ENCODE measurements around the gene ROPN1B. TPM values are rescaled to one million over a fixed set of nuclear protein-coding genes. Genes with fewer than 3 reads are reported as not detected.

Gene ROPN1B
- polyA plus RNA-seq, 3 donors = not detected

DNA sequence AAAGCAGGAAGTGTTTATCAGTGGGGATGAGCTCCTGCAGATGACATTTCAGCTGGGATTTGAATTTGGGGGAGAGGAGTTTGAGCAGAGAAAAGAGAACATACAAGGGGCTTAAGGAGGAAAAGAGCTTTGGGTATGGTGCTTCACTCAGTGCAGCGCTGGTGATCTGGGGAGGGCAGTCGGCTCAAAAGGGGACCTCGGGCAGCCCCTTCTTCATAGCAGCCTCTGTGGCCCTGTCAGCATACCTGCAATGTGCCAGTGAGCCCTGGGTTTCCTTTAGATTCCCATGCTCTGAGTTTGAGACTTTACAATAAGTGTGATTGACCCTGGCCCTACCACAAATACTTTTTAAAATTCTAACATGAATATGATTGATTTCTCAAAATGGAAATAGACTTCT lies 40.2 kb downstream of the ROPN1B start:
- Histone ChIP-seq H3K4me3 (replicated peaks in 1 of 3; ENCODE audit: low read depth in 2 of 3, low read length in 3 of 3) (no peak overlapping the region), H3K4me1 (ENCODE audit: control insufficient read depth in 1 of 2, insufficient read depth in 2 of 2, low read length in 2 of 2) (no peaks in the 10 kb centered on the region), H3K4me2 (replicated peaks; ENCODE audit: extremely low read depth, low read length, poor library complexity, severe bottlenecking) (no peak overlapping the region), H3K9me3 (replicated peaks in 1 of 2; ENCODE audit: control insufficient read depth in 1 of 2, insufficient read depth in 1 of 2, low read length in 2 of 2) (no peaks in the 10 kb centered on the region), H3K9ac (ENCODE audit: insufficient read depth, low read length, poor library complexity, severe bottlenecking) (no peak overlapping the region), H4K20me1 (ENCODE audit: insufficient read depth, low read length) (no peaks in the 10 kb centered on the region), H3K27ac (ENCODE audit: low read depth in 1 of 2, low read length in 2 of 2) (no peak overlapping the region), H3K27me3 (ENCODE audit: control insufficient read depth in 2 of 2, insufficient read depth in 2 of 2, low read length in 2 of 2) (no peaks in the 10 kb centered on the region), H3K36me3 (replicated peaks in 1 of 2; ENCODE audit: control insufficient read depth in 1 of 2, insufficient read depth in 2 of 2, low read length in 2 of 2) (peaks cover 3 to 24% of the 10 kb centered on the region in 2 donors), H2AFZ (ENCODE audit: insufficient read depth, low read depth, low read length, poor library complexity, severe bottlenecking) (no peak overlapping the region), H3K79me2 (ENCODE audit: insufficient read depth, low read length) (no peaks in the 10 kb centered on the region)
- peaks cover 0 to 6% (median 0%) of the 10 kb centered on the region in 7 donors for H3K9me3 Mint-ChIP-seq
- peaks cover 53 to 58% of the 10 kb centered on the region in 2 donors for H3K36me3 Mint-ChIP-seq
- 100% methylated on average over 2 of the region's 3 CpGs for WGBS (ENCODE audit: insufficient coverage)
- no peak overlapping the region for H3K27ac Mint-ChIP-seq
- no peak for DNase-seq
- no peaks in the 10 kb centered on the region for H3K4me1 Mint-ChIP-seq
- no peak overlapping the region for H3K4me3 Mint-ChIP-seq
- peaks cover 0 to 3% (median 2%) of the 10 kb centered on the region in 3 donors for H3K27me3 Mint-ChIP-seq (ENCODE audit: low read depth in 3 of 3)
- TF ChIP-seq CTCF (IDR thresholded peaks at IDR 0.05) = no peak
- intact Hi-C loops (cut with micrococcal nuclease) = no loop called here

DNA sequence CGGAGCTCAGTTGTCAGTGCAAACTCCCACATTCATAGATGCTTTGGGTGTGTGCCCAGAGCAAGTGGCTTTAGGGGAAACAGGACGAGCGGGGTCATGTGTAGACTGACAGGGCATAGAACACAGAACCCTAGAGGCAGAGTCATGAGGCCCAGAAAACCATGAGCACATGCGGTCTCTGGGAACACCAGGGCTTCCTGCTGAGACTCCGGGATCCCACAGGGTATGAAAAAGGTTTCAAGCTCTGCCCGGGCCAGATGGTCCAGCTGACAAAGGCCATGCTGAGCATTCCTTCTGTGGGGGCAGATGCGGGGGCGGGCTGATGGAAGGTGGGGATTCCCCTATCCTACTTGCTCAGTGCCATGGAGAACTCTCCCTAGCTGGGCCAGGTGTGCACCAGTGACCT lies 44.8 kb downstream of the ROPN1B start:
- H3K27me3 ChIP-seq (ENCODE audit: control insufficient read depth in 2 of 2, insufficient read depth in 2 of 2, low read length in 2 of 2) = no peaks in the 10 kb centered on the region
- Mint-ChIP-seq H3K27me3 (ENCODE audit: low read depth in 3 of 3) (peaks cover 0 to 3% (median 2%) of the 10 kb centered on the region in 3 donors), H3K36me3 (peaks cover 37 to 59% of the 10 kb centered on the region in 2 donors), H3K4me1 (no peaks in the 10 kb centered on the region), H3K4me3 (no peak overlapping the region), H3K9me3 (peaks cover 0 to 6% (median 0%) of the 10 kb centered on the region in 7 donors), H3K27ac (no peak overlapping the region)
- H3K4me1 ChIP-seq (ENCODE audit: control insufficient read depth in 1 of 2, insufficient read depth in 2 of 2, low read length in 2 of 2) = no peaks in the 10 kb centered on the region
- no peaks in the 10 kb centered on the region for H4K20me1 ChIP-seq (ENCODE audit: insufficient read depth, low read length)
- no peaks in the 10 kb centered on the region for H3K9me3 ChIP-seq (replicated peaks in 1 of 2; ENCODE audit: control insufficient read depth in 1 of 2, insufficient read depth in 1 of 2, low read length in 2 of 2)
- no peak overlapping the region for H3K4me2 ChIP-seq (replicated peaks; ENCODE audit: extremely low read depth, low read length, poor library complexity, severe bottlenecking)
- no peak for TF ChIP-seq CTCF (IDR thresholded peaks at IDR 0.05)
- H3K9ac ChIP-seq (ENCODE audit: insufficient read depth, low read length, poor library complexity, severe bottlenecking) = no peak overlapping the region
- H3K36me3 ChIP-seq (replicated peaks in 1 of 2; ENCODE audit: control insufficient read depth in 1 of 2, insufficient read depth in 2 of 2, low read length in 2 of 2) = peaks cover 0 to 7% of the 10 kb centered on the region in 2 donors
- H3K79me2 ChIP-seq (ENCODE audit: insufficient read depth, low read length) = no peaks in the 10 kb centered on the region
- intact Hi-C loops (cut with micrococcal nuclease) = no loop called here
- no peak overlapping the region for H3K27ac ChIP-seq (ENCODE audit: low read depth in 1 of 2, low read length in 2 of 2)
- no peak overlapping the region for H2AFZ ChIP-seq (ENCODE audit: insufficient read depth, low read depth, low read length, poor library complexity, severe bottlenecking)
- H3K4me3 ChIP-seq (replicated peaks in 1 of 3; ENCODE audit: low read depth in 2 of 3, low read length in 3 of 3) = no peak overlapping the region
- 96% methylated on average over 3 of the region's 8 CpGs for WGBS (ENCODE audit: insufficient coverage)
- no peak for DNase-seq
